Fibroblast of lung (primary cell): ENCODE data around the gene NTN1.

ENCODE experiments used
- EZH2 ChIP-seq: IDR thresholded peaks from 2 replicates; pipeline ENCODE4 v1.5.1; 2012; ENCODE audit warnings: low read length, control low read depth, mild to moderate bottlenecking; ENCODE audit errors: missing control alignments
- TF ChIP-seq, protein P1 (sequence below), 2 donors: IDR thresholded peaks in 1 of 2; conservative IDR thresholded peaks in 1 of 2; 1 replicate in 1 of 2; 2 replicates in 1 of 2; pipeline ENCODE4 v1.5.1; 2011 to 2012; ENCODE audit warnings: low read length in 2 of 2, control low read depth in 1 of 2, inconsistent platforms in 1 of 2, low read depth in 1 of 2, mild to moderate bottlenecking in 1 of 2

DNA sequence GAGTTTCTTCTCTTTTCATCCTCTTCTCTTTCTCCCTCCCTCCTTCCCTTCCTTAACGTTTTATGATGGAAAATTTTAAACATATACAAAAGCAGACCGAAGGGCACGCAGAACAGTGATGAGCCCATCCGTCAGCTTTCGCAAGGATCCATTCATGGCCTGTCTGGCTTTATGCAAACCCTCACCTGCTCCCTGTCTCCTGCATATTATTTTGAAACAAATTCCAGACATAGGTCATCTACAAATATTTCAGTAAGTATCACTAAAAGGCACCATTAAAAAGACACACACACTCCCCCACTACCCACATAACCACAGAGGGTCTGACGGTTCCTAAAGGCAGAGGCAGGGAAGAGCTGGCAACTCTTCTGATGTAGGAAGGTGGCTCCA is 235.0 kb downstream of the NTN1 start:
- TF ChIP-seq, protein P1, sequence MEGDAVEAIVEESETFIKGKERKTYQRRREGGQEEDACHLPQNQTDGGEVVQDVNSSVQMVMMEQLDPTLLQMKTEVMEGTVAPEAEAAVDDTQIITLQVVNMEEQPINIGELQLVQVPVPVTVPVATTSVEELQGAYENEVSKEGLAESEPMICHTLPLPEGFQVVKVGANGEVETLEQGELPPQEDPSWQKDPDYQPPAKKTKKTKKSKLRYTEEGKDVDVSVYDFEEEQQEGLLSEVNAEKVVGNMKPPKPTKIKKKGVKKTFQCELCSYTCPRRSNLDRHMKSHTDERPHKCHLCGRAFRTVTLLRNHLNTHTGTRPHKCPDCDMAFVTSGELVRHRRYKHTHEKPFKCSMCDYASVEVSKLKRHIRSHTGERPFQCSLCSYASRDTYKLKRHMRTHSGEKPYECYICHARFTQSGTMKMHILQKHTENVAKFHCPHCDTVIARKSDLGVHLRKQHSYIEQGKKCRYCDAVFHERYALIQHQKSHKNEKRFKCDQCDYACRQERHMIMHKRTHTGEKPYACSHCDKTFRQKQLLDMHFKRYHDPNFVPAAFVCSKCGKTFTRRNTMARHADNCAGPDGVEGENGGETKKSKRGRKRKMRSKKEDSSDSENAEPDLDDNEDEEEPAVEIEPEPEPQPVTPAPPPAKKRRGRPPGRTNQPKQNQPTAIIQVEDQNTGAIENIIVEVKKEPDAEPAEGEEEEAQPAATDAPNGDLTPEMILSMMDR (conservative IDR thresholded peaks at IDR 0.05 in 1 of 2, IDR thresholded peaks at IDR 0.05 in 1 of 2; ENCODE audit: low read depth in 1 of 2, low read length in 2 of 2) = no peak
- TF ChIP-seq EZH2 = no peak
